SK-N-SH treated with all-trans-retinoic acid at 6 μM for 48 hours (cell line): ENCODE results near the gene ZCCHC14.

ENCODE experiments used
- ATAC-seq: fragments of 200-7000 bp; cut with Tn5 transposase; 3 replicates; pipeline ENCODE4 v1.9.1; 2020; ENCODE audit warnings: mild to moderate bottlenecking, moderate library complexity
- CREB5 ChIP-seq: fragments of 250-450 bp; sonication (Bioruptor Pico); IDR thresholded peaks from 2 replicates; pipeline ENCODE4 v1.5.1; 2020; ENCODE audit warnings: low read depth, mild to moderate bottlenecking, moderate library complexity
- CSDC2 ChIP-seq: fragments of 250-450 bp; sonication (Bioruptor Pico); IDR thresholded peaks from 2 replicates; pipeline ENCODE4 v1.5.0; 2020; ENCODE audit warnings: mild to moderate bottlenecking, moderate library complexity
- CSRNP3 ChIP-seq: fragments of 250-450 bp; sonication (Bioruptor Pico); IDR thresholded peaks from 2 replicates; pipeline ENCODE4 v1.5.1; 2021; ENCODE audit warnings: mild to moderate bottlenecking, moderate library complexity
- ESRRG ChIP-seq: fragments of 250-450 bp; sonication (Bioruptor Pico); IDR thresholded peaks from 2 replicates; pipeline ENCODE4 v1.6.1; 2021; ENCODE audit warnings: mild to moderate bottlenecking
- GLIS3 ChIP-seq: fragments of 250-450 bp; sonication (Bioruptor Pico); IDR thresholded peaks from 2 replicates; pipeline ENCODE4 v1.5.0; 2020; ENCODE audit warnings: mild to moderate bottlenecking, moderate library complexity
- ISL1 ChIP-seq: fragments of 250-450 bp; sonication (Bioruptor Pico); IDR thresholded peaks from 2 replicates; pipeline ENCODE4 v2.1.2; 2022; ENCODE audit warnings: mild to moderate bottlenecking, moderate library complexity
- OSR1 ChIP-seq: fragments of 250-450 bp; sonication (Bioruptor Pico); IDR thresholded peaks from 2 replicates; pipeline ENCODE4 v1.8.0; 2022; ENCODE audit warnings: moderate library complexity, mild to moderate bottlenecking, inconsistent platforms
- PATZ1 ChIP-seq: fragments of 250-450 bp; sonication (Bioruptor Pico); IDR thresholded peaks from 2 replicates; pipeline ENCODE4 v1.8.0; 2020; ENCODE audit warnings: mild to moderate bottlenecking, moderate library complexity, borderline replicate concordance
- POU6F1 ChIP-seq: fragments of 250-450 bp; sonication (Bioruptor Pico); IDR thresholded peaks from 2 replicates; pipeline ENCODE4 v1.8.0; 2021; ENCODE audit warnings: low read depth, mild to moderate bottlenecking, moderate library complexity, borderline replicate concordance
- PPARA ChIP-seq: fragments of 250-450 bp; sonication (Bioruptor Pico); IDR thresholded peaks from 2 replicates; pipeline ENCODE4 v1.5.0; 2020; ENCODE audit warnings: mild to moderate bottlenecking, borderline replicate concordance
- RARB ChIP-seq: fragments of 250-450 bp; sonication (Bioruptor Pico); IDR thresholded peaks from 2 replicates; pipeline ENCODE4 v1.8.0; 2021; ENCODE audit warnings: mild to moderate bottlenecking, moderate library complexity
- SNAI2 ChIP-seq: fragments of 250-450 bp; sonication (Bioruptor Pico); IDR thresholded peaks from 2 replicates; pipeline ENCODE4 v1.5.0; 2020; ENCODE audit warnings: mild to moderate bottlenecking, moderate library complexity
- TOX ChIP-seq: fragments of 250-450 bp; sonication (Bioruptor Pico); IDR thresholded peaks from 2 replicates; pipeline ENCODE4 v1.8.0; 2021; ENCODE audit warnings: mild to moderate bottlenecking, moderate library complexity, borderline replicate concordance
- TSHZ2 ChIP-seq: fragments of 250-450 bp; sonication (Bioruptor Pico); IDR thresholded peaks from 2 replicates; pipeline ENCODE4 v1.5.0; 2020; ENCODE audit warnings: mild to moderate bottlenecking, moderate library complexity
- ZC3H10 ChIP-seq: fragments of 250-450 bp; sonication (Bioruptor Pico); IDR thresholded peaks from 2 replicates; pipeline ENCODE4 v1.5.1; 2021; ENCODE audit warnings: mild to moderate bottlenecking, moderate library complexity
- ZFP3 ChIP-seq: fragments of 250-450 bp; sonication (Bioruptor Pico); IDR thresholded peaks from 2 replicates; pipeline ENCODE4 v1.5.0; 2020; ENCODE audit warnings: mild to moderate bottlenecking, moderate library complexity
- ZFP30 ChIP-seq: fragments of 450-650 bp; formaldehyde crosslinking; IDR thresholded peaks from 2 replicates; pipeline ENCODE4 v1.5.0; 2022; ENCODE audit warnings: mild to moderate bottlenecking, moderate library complexity
- ZNF565 ChIP-seq: fragments of 450-650 bp; formaldehyde crosslinking; conservative IDR thresholded peaks from 2 replicates; pipeline ENCODE4 v1.5.0; 2020; ENCODE audit warnings: low read depth, mild to moderate bottlenecking, moderate library complexity
- ZNF70 ChIP-seq: fragments of 450-650 bp; formaldehyde crosslinking; IDR thresholded peaks from 2 replicates; pipeline ENCODE4 v1.5.0; 2020; ENCODE audit warnings: mild to moderate bottlenecking, moderate library complexity
- ZNF8 ChIP-seq: fragments of 450-650 bp; formaldehyde crosslinking; IDR thresholded peaks from 2 replicates; pipeline ENCODE4 v1.5.0; 2020; ENCODE audit warnings: mild to moderate bottlenecking, moderate library complexity

ZCCHC14 gene

GRCh38 chr16:87393680-87394055 lies 99.2 kb downstream of the ZCCHC14 start:
- TF ChIP-seq ZNF565 (CRISPR knock-in tag) (no peak), CREB5 (CRISPR knock-in tag) (no peak), ZNF70 (CRISPR knock-in tag) (no peak), POU6F1 (CRISPR knock-in tag) (no peak), ZFP30 (CRISPR knock-in tag) (no peak), TOX (no peak), CSRNP3 (CRISPR knock-in tag) (no peak), PATZ1 (CRISPR knock-in tag) (no peak), ZNF8 (CRISPR knock-in tag) (no peak), ISL1 (CRISPR knock-in tag) (no peak), ZC3H10 (CRISPR knock-in tag) (no peak), PPARA (CRISPR knock-in tag) (no peak), ZFP3 (CRISPR knock-in tag) (no peak), OSR1 (CRISPR knock-in tag) (no peak), ESRRG (no peak), RARB (CRISPR knock-in tag) (no peak), TSHZ2 (no peak)
- ATAC-seq, result no peak

- TF ChIP-seq CSDC2, result no peak
- TF ChIP-seq ZFP30 (CRISPR knock-in tag), result no peak
- TF ChIP-seq ZC3H10 (CRISPR knock-in tag), result no peak
- no peak for TF ChIP-seq TOX
- no peak for TF ChIP-seq CSRNP3 (CRISPR knock-in tag)
- TF ChIP-seq ESRRG, result no peak
- no peak for TF ChIP-seq SNAI2 (CRISPR knock-in tag)
- no peak for TF ChIP-seq TSHZ2
- no peak for TF ChIP-seq PPARA (CRISPR knock-in tag)
- TF ChIP-seq PATZ1 (CRISPR knock-in tag), result no peak
- TF ChIP-seq ISL1 (CRISPR knock-in tag), result no peak
- TF ChIP-seq GLIS3 (CRISPR knock-in tag), result no peak
- TF ChIP-seq ZNF8 (CRISPR knock-in tag), result no peak
- no peak for TF ChIP-seq CREB5 (CRISPR knock-in tag)
- peak; percentile 32 for ATAC-seq
Measured at GRCh38 chr16:87392821-87393679, 99.8 kb downstream of the ZCCHC14 start.
